Thoracic aorta (tissue), 2 donors: Measurements from ENCODE around the gene SDCBP2. TPM values are rescaled to one million over a fixed set of nuclear protein-coding genes. Genes with fewer than 3 reads are reported as not detected.

ENCODE experiments used
- total RNA-seq, 2 donors: library from RNA; depleted of rRNA; stranded (reverse); fragments of >200 nt; gene quantifications; one replicate each; pipeline versions ENCODE4 v1.1.0 to v1.2.3, GENCODE V29; 2016

SDCBP2 gene
- total RNA-seq, 2 donors from 2014 or later, result 4.1 to 10.2 TPM

Other genes starting within 250 kb of the SDCBP2 start
- 100 to 1,000 TPM in 1 of 2 donors, 10 to 100 TPM in 1; 86.7 to 116 TPM for gene PSMF1, start 210.5 kb downstream of the SDCBP2 start, total RNA-seq
- gene TMEM74B, start 144.2 kb downstream of the SDCBP2 start, total RNA-seq, result not detected
- gene C20orf202, start 125.7 kb downstream of the SDCBP2 start, total RNA-seq, result 1 to 10 TPM in 1 of 2 donors, not detected in 1; 1.7 TPM
- gene RAD21L1, start 103.1 kb downstream of the SDCBP2 start, total RNA-seq, result not detected
- 10 to 100 TPM; 13.4 to 14.6 TPM for gene SNPH, start 62.8 kb downstream of the SDCBP2 start, total RNA-seq
- 100 to 1,000 TPM in 1 of 2 donors, 10 to 100 TPM in 1; 69.9 to 184 TPM for gene FKBP1A, start 63.9 kb upstream of the SDCBP2 start, total RNA-seq
- gene NSFL1C, start 137.7 kb upstream of the SDCBP2 start, total RNA-seq, result 10 to 100 TPM; 26.9 to 49.7 TPM
- gene SIRPB2, start 162.3 kb upstream of the SDCBP2 start, total RNA-seq, result 10 to 100 TPM; 11.0 to 29.8 TPM
- gene SIRPD, start 228.6 kb upstream of the SDCBP2 start, total RNA-seq, result not detected